ENCODE measurements around the gene FAM117A. TPM values are rescaled to one million over a fixed set of nuclear protein-coding genes. Genes with fewer than 3 reads are reported as not detected.

Gene FAM117A
- total and polyA plus RNA-seq, 3 donors from 2014 or later: 30.2 to 67.3 (median 38.1) TPM

DNA sequence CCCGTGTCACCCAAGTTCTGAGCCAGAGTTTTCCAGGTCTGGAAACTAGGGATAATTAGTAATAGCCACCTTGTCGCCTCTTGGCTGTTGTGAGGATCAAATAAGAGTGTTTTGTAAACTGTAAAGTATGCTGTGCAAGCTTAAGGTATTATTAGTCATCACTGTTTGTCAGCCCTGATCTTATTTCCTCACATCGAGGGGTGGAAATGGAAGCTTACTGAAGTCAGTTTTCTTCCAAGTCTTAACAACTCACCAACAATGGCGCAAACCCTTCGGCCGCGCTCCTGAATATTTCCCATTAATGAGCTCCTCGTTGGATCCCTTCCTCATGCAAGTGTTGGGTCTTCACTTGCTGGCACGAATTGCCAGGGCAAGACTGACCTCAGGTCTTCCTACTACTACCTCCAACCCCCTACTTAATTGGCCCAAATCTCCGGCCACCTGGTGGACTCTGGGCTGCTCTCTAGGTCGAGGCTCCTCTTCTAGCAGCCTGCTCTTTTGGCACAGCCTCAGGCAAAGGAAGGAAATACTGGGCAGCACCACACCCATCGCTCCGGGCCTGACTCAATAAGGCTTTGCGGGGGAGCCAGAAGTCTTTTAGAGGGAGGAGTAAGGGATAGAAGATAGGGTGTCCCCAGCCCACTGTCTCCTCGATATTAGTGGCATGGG lies 55.3 kb downstream of the FAM117A start:
- Histone ChIP-seq H3K36me3 (ENCODE audit: low read depth, missing control alignments) (no peaks in the 10 kb centered on the region), H3K4me1 (peaks cover 16% of the 10 kb centered on the region), H3K4me3 (peak overlapping the region; percentile 86 to 87), H3K27me3 (no peaks in the 10 kb centered on the region), H3K27ac (peak overlapping the region; percentile 94 to 97), H3K9me3 (no peaks in the 10 kb centered on the region)
- 29 to 39% methylated on average over 15 of the region's 15 CpGs for WGBS, 2 donors
- TF ChIP-seq, protein P1, sequence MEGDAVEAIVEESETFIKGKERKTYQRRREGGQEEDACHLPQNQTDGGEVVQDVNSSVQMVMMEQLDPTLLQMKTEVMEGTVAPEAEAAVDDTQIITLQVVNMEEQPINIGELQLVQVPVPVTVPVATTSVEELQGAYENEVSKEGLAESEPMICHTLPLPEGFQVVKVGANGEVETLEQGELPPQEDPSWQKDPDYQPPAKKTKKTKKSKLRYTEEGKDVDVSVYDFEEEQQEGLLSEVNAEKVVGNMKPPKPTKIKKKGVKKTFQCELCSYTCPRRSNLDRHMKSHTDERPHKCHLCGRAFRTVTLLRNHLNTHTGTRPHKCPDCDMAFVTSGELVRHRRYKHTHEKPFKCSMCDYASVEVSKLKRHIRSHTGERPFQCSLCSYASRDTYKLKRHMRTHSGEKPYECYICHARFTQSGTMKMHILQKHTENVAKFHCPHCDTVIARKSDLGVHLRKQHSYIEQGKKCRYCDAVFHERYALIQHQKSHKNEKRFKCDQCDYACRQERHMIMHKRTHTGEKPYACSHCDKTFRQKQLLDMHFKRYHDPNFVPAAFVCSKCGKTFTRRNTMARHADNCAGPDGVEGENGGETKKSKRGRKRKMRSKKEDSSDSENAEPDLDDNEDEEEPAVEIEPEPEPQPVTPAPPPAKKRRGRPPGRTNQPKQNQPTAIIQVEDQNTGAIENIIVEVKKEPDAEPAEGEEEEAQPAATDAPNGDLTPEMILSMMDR (IDR thresholded peaks at IDR 0.05): no peak
- intact Hi-C loops (cut with DNase I; ENCODE audit: low total_unique reads): loop anchor here (5.0 kb wide), 1 partner anchor 69 kb away; no protein-coding TSS in a partner anchor
- DNase-seq: peak; percentile 23

DNA sequence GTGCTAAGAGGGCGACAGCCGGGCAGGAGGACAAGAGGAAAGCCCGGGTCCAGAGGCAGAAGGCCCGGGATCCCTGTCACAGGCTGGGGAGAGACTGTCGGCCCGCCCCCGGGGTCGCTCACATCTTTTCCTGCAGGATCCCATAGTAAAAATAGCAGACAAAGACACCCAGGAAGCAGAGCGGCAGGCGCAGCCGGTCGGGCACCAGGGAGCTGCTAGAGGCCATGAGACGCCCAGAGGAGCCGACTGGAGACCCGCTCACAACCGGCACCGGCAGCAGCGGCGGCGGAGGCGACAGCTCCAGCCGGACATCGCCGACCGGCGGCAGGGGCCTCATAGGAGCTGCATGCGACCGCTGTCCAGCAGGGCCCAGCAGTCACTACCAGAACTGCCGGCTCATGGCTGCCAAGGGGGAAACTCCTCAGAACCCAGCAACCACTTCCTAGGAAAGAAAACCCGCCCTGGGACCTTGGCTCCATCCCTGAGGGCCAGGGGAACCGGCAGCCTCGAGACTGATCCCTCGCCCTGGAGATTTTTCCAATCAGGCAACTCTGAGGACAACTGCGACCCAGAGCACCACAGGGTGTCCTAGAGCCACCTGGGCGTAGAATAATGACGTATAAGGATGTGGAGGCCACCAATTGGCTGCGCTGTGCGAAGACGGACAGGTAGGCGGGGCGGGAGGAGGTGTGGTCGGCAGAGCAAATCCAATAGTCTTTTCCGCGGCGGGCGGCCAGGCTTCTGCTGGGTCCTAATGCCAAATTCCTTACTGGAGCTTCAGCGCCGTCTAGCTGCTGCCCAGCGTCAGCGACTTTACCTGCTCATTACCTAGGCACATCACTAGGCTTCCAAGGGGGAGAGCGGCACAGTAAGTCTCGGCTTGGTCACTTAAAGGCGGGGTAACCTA lies 56.1 kb downstream of the FAM117A start, which contains the start of gene SLC35B1:
Gene SLC35B1 (minus strand): TSS at position 357 of the 907 bp plus-strand sequence. CDS start 131 bp downstream, at position 226.
- Histone ChIP-seq H3K27ac (peak within 1 kb of the TSS; percentile 94 to 97), H3K4me1 (peaks cover 16% of the 10 kb centered on the region), H3K27me3 (no peaks in the 10 kb centered on the region), H3K9me3 (no peaks in the 10 kb centered on the region), H3K36me3 (ENCODE audit: low read depth, missing control alignments) (no peaks in the 10 kb centered on the region), H3K4me3 (peak within 1 kb of the TSS; percentile 86 to 87)
- 1 to 2% methylated on average over 34 to 53 of the region's 53 CpGs for WGBS, 2 donors
- peak; percentile 100 for DNase-seq
- intact Hi-C loops (cut with DNase I; ENCODE audit: low total_unique reads): loop anchor here (5.0 kb wide), 1 partner anchor 69 kb away; no protein-coding TSS in a partner anchor
- TF ChIP-seq, protein P1 (IDR thresholded peaks at IDR 0.05): peak; percentile 64 to 82 (median 70)
- no peak for TF ChIP-seq POLR2A (IDR thresholded peaks at IDR 0.05)

DNA sequence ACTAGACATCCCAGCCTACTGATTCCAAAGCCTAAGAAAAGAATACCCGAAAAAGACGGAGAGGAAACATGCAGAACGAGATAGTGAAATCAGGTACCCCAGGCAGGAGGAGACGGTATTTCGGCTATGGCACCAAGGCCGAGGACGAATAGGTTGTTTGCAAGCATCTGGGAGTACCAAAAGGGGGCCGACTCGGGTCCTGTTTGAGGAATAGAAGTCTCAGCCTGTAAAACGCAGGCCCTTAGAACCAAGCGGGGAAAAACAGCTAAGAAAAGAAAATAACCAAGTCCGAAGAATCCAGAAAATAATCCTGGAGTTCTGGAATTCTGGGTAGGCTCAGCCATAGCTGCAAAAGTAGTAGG lies 56.7 kb downstream of the FAM117A start:
- TF ChIP-seq, protein P1 (IDR thresholded peaks at IDR 0.05): no peak
- no peak for TF ChIP-seq POLR2A (IDR thresholded peaks at IDR 0.05)
- Histone ChIP-seq H3K9me3 (no peaks in the 10 kb centered on the region), H3K4me3 (peak overlapping the region; percentile 86 to 87), H3K36me3 (ENCODE audit: low read depth, missing control alignments) (no peaks in the 10 kb centered on the region), H3K27ac (peak overlapping the region; percentile 94 to 97), H3K27me3 (no peaks in the 10 kb centered on the region), H3K4me1 (peaks cover 16% of the 10 kb centered on the region)
- DNase-seq: no peak
- 0% methylated on average over 12 of the region's 12 CpGs for WGBS, 2 donors
- intact Hi-C loops (cut with DNase I; ENCODE audit: low total_unique reads): loop anchor here (5.0 kb wide), 1 partner anchor 70 kb away; no protein-coding TSS in a partner anchor

DNA sequence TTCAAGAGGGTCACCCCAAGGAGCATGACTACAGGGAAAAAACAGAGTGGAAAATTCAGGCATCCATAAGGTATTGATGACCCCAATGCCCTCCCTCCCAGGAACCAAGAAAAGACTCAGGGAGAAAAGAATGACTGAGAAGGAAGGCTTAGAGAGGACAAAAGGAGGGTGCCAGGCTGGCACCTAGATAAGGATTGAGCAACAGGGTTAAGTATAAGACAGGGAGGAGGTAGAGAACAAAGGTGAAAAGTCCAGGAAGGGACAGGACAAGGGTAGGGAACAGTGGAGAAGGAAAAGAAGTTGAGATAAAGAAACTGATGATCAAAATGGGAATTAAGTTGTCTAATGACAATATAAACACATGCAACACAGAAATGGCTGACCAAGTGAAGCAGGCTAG lies 58.7 kb downstream of the FAM117A start:
- Histone ChIP-seq H3K9me3 (no peaks in the 10 kb centered on the region), H3K4me1 (peaks cover 16% of the 10 kb centered on the region)

More for the DNA sequence above, 58.7 kb downstream of the FAM117A start:
- Histone ChIP-seq H3K27me3 (no peaks in the 10 kb centered on the region), H3K36me3 (ENCODE audit: low read depth, missing control alignments) (no peaks in the 10 kb centered on the region), H3K4me3 (no peak overlapping the region), H3K27ac (no peak overlapping the region)
- DNase-seq: no peak
- intact Hi-C loops (cut with DNase I; ENCODE audit: low total_unique reads): loop anchor here (5.0 kb wide), 1 partner anchor 72 kb away; no protein-coding TSS in a partner anchor
- TF ChIP-seq POLR2A (IDR thresholded peaks at IDR 0.05): no peak
- TF ChIP-seq, protein P1 (IDR thresholded peaks at IDR 0.05): no peak
